CMK (cell line): Measurements from ENCODE around the gene OLFM2.
"Not testable (repeated sequence)": the region's sequence is repeated elsewhere in the genome, so short reads cannot be mapped to it uniquely, and the experiment has no call there.

Experiments
- DNase-seq: peaks from one replicate; pipeline ENCODE4 v3.0.0-alpha.2; 2010; ENCODE audit warnings: low read depth

The OLFM2 gene

DNA sequence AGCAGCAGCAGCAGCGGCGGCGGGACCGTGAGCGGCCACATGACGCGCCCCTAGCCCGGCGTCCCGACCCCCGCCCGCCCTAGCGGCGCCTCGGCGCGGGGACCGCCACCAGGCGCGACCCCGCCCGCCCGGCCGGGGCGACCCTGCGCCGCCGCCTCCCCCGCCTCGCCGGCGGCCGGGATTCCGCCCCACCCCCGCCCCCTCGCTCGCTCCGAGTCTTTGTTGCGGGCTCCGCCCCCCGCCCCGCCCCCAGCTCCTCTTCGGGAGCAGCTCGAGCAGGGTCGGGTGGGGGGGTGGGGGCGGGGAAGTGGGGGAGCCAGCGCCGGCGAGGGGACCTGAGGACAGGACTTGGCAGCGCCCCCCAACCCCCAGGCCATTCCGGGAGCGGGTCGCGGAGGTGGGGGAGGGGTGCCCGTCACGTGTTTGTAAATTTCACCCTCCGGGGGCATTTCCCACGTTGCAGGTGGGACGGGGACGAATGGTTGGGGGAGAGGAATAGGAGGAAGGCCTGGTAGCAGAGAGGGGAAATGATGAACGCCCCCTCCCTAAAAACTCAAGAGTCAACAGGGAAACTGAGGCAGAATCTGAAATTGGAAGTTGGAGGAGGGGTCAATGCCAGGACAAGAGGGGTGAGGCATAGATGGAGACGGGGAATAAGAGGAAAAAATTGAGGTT, at the start of gene OLFM2:
OLFM2 (minus strand) TSS at position 190 of the 675 bp plus-strand sequence; CDS start at position 41, 149 bp downstream.
- DNase-seq, result no peak

DNA sequence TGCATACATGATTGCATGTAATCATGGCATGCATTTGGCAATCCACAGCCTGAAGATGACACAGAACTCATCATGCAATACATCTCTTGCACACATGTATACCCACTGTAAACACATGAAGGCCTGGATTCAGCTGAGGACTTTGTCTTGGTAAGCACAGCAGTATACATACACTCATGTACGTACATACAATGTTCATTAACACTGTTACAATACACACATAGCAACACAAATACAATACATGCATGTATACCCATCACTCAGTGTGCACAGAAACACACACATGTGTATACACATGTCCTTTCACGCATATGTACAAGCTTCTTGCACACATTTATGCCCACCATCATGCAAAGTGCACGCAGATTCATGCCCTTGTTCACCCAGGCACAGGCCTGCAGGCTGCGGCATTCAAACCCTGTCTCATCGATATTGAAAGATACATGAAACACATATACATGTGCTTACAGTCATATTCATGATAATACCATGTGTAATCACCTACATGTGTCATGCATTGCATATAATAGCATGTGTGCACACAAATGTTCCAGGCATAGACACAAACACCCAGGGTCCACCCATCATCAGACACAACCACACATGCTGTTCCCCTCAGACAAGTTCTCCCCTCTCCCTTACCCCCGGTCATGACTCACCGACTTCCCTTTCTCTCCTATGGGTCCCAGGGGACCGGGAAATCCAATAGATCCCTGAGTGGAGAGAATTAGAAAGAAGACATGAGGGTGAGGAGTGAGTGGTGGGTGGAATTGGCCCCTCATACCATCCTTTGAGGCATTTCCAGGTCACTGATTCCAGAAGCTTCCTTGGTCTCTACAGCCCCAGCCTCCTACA, 45.3 kb upstream of the OLFM2 start:
- no peak for DNase-seq

DNA sequence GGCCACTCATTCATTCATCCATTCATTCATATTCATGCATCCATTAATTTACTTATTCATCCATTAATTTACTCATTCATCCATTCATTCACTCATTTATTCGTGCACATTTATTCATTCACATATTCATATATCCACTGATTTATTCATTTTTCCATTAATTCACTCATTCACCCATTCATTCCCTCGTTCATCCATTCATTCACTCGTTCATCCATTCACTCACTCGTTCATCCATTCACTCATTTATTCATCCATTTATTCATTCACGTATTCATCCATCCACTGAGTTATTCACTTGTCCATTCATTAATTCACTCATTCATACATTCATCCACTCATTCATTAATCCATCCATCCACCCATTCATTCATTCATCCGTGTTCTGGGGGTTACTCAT, 35.8 kb upstream of the OLFM2 start:
- DNase-seq, result no peak

DNA sequence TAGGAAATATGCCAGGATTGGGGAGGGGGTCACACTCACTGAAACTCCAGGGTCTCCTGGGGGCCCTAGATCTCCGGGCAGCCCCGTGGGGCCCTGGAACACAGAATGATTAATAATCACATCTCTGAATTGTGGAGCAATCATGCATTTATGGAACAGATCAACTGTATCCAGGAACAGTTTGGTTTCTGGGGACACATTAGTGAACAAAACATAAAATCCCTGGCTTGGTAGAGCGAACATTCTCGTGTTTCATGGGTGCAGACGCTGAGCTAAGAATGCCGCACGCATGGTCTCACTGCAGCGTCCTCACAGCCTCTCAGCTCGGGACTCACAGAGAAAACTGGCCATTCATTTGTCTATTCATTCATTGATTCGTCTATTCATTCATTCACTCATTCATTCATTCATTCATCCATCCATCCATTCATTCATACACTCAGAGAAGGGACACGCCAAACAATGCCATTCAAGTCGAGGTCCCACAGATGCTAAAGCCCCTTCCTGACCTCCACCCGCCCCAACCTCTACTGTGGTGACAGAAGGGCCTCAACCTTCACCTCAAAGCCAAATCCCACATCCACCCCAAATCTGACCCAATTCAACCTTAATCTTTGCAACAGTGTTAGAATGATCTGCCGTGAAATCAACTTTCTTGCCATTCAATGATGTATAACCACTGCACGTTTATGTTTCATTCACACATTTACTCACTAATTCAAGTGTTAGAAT, 35.0 kb upstream of the OLFM2 start:
- no peak for DNase-seq

DNA sequence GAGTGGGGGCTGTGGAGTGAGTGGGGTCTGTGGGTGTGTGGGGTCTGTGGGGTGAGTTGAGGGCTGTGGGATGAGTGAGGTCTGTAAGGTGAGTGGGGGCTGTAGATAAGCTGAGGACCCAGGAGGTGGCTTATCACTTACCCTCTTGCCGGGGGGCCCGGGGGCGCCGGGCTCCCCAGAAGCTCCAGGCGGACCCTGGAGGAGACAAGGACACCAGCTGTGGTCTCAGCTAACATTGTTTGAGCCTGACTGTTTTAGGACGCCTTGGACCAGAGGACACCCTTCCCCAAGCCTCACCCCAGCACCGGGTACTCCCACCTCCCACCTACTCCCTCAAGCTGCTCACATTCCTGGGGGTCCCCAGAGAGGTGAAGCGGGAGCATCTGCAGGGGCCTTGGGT, 34.2 kb upstream of the OLFM2 start:
- DNase-seq, result no peak

DNA sequence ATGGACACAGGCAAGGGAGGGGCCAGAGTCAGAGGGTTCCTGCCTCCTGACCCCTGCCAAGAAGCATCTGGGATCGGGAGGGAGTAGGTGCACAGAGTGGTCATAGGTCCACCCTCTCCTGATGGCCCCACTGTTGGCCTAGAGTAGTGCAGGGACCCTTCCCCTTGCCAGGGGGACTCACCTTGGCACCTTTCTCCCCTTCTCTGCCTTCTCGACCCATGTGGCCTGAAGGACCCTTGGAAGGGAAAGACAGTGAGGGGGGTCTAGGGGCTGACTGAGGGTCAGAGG, 33.3 kb upstream of the OLFM2 start:
- DNase-seq, result no peak

DNA sequence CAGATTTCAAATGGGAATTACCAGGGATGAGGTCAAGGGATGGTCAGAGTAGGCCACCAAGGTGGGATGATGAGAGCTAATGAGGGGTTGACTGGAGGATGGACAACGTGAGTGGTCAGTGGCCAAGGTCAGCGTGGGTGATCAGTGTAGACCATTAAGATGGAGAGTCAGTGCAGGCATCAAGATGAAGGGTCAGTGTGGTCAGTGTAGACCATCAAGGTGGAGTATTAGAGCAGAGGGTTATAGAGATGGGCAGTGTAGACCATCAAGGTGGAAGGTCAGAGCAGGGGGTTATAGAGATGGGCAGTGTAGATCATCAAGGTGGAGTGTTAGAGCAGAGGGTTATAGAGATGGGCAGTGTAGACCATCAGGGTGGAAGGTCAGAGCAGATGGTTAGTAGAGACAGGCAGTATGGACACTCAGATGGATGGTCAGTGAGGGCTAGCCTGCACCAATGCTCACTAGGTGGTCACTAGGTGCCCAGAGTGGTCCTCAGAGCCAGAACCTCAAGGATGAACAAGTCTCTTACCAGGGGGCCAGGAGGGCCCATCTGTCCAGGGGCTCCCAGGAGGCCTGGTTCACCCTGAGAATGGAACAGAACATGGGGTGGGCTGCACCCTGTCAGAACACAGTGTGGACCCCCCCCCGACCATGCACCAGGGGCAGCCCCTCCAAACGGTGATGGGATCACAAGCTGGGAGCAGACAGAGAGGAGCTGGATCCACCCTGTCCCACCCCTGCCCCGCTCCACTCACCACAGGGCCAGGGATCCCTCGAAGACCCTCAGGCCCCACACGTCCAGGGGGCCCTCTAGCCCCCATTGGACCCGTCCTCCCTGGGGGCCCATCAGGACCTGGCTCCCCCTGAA, 32.7 kb upstream of the OLFM2 start:
- no peak for DNase-seq

DNA sequence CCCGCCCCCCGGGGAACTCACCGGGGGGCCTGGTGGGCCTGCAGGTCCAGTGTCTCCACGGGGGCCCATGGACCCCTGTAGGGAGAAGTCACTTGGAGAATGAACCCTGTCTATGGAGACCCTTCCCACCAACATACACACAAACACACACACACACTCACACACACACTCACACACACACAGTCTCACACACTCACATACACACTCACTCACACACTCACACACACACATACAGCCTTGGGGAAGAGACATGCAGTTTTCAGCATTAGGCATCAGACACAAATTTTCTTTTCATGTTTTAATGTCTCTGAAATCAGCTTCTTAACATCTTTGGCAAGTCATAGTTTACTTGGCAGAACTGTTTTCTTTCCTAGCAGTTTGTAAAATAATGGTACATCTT, 31.0 kb upstream of the OLFM2 start:
- no peak for DNase-seq

DNA sequence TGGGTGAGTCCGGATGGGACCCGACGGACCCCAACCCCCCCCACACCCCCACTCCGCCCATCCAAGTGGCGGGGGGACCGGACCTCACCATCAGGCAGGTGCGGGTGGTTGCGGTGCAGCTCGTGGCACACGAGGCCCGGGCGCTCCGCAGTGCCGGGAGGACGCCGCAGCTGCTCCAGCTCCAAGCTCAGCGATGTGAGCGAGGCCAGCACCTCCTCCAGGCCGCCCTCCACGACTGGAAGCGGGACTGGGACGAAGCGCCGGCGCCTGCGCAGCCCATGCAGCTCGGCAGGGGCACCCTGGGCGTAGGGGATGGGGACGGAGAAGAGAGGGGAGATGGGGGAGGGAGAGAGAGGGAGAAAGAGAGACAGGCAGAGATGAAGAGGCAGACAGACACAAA, 30.1 kb upstream of the OLFM2 start:
- DNase-seq, result no peak

DNA sequence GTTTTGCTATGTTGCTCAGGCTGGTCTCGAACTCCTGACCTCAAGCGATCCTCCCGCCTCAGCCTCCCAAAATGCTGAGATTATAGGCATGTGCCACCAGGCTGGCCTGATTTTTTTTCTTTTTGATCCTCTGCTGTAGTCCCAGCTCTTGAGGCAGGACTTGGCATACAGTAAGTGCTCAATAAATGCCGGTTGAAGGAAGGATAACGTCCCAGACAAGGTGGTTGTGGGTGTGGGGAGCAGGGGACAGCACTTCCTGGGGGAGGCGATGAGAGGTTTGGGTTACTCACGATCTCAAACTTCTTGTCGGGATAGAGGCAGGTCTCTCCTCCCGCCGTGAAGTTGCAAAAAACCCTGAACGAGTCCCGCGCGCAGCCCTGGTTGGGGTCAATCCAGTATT, 29.7 kb upstream of the OLFM2 start:
- no peak for DNase-seq

DNA sequence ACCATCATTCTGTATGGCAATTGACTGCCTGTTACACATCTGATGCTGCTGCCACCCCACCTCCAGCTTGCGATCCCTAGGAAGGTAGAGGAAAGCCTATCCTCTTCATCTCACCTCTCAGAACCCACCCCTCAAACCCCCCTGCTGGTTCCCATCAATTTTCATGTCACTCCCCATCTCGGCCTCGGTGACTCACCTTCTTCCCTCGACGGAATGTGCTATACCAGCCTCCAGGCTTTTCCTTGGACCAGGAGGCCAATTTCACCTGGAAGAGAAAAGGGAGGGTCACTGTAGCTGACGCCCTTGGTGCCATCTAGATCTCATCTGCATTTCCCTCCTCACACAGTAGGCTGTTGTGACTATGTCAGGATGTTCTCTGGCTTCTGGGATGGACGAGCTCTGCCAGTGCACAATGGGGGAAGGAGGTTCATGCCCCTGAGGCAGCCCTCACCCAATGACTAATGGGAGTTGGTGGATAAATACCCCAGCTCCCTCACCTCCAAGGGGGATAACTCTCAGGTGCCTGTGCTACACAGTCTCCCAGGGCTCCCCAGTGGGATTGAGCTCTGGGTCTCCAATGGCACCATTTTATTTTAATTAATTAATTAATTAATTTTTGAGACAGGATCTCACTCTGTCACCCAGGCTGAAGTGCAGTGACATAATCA, 26.4 kb upstream of the OLFM2 start:
- DNase-seq, result no peak

DNA sequence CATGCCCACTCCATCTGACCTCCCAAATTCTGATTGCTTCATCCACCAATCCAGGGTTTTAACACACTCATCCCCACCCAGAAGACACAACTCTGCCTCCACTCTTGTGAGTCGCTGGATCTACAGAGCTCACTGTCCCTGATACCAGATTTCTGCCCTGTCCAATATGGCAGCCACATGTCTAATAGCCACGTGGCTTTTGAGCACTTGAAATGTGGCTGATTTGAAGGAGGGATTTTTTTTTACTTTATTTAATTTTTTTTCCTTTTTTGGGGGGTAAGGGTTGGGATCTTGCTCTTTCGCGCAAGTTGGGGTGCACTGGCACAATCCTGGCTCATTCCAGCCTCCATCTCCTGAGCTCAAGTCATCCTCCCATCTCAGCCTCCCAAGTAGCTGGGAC, 24.8 kb upstream of the OLFM2 start:
- no peak for DNase-seq

DNA sequence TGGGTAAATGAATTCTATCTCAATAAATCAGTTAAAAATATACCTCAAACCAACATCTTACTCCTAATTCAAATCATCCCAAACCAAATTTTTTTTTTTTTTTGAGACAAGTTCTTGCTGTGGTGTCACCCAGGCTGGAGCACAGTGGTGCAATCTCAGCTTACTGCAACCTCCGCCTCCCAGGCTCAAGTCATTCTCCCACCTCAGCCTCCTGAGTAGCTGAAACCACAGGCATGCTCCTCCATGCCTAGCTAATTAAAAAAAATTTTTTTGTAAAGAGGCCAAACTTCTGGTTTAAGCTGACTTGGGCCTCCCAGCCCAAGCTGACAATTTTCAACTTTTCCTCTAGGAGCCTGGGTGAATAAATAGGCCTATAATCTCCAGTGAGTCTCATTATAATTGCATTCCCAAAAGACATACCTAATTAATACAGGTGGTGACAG, 22.1 kb upstream of the OLFM2 start:
- no peak for DNase-seq

DNA sequence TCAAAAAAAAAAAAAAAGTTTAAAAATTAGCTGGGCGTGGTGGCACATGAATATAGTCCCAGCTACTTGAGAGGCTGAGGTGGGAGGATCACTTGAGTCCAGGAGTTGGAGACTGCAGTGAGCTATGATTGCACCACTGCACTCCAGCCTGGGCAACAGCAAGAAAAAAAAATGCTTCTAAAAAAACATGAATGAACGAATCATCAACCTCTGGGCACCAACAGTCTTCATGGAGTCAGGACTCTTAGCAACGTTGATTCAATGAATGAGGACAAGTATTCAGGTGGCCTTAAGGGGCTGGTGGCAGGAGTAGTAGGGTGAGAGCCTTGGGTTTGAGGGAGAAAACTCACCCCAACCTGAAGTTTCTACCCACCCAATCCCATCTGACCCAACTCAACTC, 20.6 kb upstream of the OLFM2 start:
- DNase-seq, result no peak

DNA sequence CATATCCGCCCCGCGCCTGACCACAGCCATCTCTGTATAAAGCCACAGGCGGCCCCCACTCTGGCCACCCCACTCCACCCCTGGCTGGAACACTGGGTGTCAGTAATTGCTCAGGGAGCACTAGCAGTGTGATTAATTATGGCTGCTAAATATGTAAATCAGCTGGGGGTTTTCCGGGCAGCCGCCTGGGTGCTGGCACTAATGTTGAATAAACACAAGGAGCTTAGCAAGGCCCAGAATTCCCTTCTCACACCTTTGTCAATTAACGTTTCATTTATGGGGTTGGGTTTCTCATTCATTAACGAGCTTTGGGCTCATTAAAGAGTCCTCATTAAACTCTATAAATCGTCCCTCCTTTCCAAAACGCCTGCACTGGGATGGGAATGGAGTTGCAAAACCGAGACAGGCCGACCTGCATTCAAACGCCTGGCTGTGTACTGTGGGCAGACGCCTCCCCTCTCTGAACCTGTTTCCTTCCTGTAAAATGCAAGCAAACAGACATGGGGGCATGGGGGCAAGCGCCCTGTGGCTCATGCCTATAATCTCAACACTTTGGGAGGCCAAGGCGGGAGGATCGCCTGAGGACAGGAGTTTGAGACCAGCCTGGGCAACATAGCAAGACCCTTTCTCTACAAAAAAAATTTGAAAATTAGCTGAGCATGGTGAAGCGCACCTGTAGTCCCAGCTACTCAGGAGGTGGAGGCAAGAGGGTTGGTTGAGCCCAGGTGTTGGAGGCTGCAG, 17.7 kb upstream of the OLFM2 start:
- no peak for DNase-seq

DNA sequence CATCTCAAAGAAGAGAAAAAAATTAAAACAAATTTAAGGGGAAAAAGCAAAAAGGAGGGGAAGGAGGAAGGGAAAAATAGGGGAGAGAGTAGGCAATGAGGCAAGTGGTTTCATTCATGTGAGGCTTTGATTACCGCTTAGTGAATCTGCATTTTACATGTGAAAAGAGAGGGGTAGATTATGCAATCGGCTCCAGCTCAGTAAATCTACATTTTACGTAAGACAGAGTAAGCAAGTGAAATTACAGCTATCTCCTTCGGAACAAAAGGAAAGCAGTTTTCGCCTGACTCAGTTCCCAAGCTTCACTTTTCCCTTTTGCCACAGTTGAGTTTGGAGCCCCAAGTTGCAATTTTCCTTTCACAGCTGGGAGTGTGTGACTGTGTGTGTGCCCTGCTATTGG, 16.0 kb upstream of the OLFM2 start:
- DNase-seq, result no peak

DNA sequence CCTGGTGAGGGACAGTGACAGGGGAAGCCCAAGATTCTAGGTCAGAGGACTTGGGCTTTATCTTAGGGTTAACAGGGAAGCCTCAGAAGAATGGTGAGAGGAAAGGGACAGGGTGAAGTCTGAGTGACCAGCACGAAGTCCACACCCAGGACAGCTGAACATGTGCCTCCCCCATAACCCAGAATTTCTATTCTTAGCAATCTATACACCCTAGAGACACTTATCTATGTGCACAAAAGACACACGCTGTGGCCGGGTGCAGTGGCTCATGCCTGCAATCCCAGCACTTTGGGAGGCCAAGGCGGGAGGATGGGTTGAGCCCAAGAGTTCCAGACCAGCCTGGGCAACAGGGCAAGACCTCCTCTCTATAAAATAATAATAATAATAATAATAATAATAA, 11.1 kb upstream of the OLFM2 start:
- no peak for DNase-seq

DNA sequence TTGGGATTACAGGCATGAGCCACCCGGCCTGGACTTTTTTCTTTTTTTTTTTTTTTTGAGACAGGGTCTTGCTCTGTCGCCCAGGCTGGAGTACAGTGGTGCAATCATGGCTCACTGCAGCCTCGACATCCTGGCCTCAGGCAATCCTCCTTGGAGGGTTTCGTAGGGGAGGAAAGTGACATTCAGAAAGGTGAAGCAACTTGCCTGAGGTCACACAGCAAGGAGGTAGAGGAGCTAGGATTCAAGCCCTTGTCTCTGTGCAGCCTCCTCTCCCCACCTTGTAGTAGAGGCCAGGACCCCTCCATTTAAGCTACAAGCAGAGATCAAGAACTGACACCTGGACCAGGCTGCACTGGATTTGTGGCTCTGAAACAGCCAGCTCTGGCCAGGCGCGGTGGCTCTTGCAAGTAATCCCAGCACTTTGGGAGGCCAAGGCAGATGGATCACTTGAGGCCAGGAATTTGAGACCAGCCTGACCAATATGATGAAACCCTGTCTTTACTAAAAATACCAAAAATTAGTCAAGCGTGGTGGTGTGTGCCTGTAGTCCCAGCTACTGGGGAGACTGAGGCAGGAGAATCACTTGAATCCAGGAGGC, 10.3 kb upstream of the OLFM2 start:
- not testable (repeated sequence) for DNase-seq

DNA sequence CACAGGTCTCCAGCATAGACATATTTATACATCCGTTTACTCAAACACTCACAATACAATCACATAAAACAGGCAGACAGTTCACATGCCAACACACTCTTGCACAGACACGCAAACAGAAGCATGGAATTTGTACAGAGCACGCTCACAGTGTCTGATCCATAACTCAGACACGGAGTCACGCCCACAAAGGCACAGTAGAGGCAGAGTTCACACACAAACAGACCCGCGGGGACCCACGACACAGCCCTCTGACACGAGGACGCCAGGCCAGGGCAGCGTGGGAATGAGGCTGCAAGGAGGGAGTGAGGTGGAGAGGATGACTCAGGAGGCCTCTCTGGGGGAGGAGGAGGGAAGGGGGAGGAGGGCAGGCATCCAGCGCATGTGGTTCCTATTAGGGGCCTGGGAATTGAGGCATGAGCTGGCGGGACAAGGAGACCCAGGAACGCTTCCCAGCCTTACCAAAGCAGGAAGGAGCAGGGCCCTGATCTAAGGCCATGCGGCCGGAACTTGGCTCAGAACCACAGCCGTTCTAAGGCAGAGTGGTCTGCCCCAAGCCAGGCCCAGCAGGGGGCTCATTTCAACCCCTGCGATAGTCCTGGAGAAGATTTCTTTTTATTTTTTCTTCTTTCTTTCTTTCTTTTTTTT, 9.1 kb upstream of the OLFM2 start:
- no peak for DNase-seq

DNA sequence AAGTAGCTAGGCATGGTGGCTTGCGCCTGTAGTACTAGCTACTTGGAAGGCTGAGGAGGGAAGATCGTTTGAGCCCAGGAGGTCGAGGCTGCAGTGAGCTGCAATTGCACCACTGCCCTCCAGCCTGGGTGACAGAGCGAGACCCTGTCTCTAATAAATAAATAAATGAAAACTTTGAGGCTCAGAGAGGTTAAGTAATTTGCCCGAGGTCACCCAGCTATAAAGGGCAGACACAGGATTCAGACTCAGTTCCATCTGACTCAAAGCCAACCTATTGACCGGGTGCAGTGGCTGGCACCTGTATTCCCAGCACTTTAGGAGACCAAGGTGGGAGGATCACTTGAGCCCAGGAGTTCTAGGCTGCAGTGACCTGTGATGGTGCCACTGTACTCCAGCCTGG, 7.4 kb upstream of the OLFM2 start:
- no peak for DNase-seq
